Ramos (cell line): Measurements from ENCODE around the gene ZAP70.

ENCODE experiments used
- in situ Hi-C: fragments of 300-500 bp; cut with MboI; formaldehyde crosslinking; loops from one replicate; pipeline ENCODE4 v1.14.3; 2022; ENCODE audit warnings: low sequenced_read_pairs; ENCODE audit not compliant: unreplicated experiment

ZAP70 gene

DNA sequence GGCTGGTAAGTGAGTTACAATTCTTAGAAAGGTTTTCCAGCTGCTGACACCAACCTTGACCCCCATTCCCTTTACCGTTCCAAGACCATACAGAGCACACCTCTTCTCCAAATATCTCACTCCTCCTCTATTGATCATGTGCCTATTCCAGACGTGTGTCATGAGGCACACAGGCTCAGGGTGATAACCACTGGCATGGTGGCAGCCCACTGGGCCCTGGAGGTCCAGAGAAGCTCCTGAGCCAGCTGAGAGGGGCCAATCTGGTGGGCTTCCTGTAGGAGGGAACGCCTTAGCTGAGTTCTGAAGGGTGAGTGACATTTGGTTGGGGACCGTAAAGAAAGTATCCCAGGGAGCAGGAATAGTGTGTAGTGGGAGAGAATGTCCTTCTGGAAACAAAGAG is 28.3 kb downstream of the ZAP70 start:
- in situ Hi-C loops: no loop called here

DNA sequence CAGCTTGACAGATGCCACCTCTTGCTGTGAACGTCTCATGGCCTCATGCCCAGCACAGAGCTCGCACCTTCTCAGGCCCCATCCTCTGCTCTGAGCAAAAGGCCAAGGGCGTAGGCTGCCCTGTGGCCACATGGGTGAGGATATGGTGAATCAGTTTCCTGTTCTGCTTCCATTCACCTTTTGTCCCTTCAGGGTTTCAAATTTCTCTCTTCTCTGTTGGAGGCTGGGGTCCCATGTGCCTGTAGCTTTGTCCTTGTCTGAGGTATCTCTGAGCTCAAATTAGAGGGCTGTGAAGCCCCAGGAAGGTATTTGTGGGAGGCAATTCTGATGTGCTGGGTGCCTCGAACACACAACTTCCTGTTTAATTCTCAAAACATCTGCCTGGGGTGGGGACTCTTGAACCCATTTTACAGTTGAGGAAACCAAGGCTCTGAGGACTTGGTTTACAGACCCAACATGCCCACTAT is 29.0 kb downstream of the ZAP70 start:
- in situ Hi-C loops: no loop called here

- in situ Hi-C loops: no loop called here
These were observed 30.5 kb downstream of the ZAP70 start for GRCh38 chr2:97743913-97744312.

- in situ Hi-C loops: no loop called here
These were observed 32.2 kb downstream of the ZAP70 start for GRCh38 chr2:97745474-97746174.

DNA sequence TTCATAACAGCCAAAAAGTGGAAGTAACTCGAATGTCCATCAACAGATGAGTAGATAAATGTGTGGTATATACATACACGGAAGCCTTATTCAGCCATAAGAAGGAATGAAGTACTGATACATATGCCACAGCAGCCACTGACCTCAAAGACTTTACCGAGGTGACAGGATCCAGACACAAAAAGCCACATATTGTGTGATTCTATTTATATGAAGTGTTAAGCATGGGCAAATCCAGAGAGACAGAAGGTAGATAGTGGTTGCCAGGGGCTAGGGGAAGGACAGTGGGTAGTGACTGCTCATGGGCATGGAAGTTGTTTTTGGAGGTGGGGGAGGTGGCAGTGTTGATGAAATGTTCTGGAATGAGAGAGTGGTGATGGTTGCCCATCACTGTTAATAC is 33.9 kb downstream of the ZAP70 start:
- in situ Hi-C loops: no loop called here

DNA sequence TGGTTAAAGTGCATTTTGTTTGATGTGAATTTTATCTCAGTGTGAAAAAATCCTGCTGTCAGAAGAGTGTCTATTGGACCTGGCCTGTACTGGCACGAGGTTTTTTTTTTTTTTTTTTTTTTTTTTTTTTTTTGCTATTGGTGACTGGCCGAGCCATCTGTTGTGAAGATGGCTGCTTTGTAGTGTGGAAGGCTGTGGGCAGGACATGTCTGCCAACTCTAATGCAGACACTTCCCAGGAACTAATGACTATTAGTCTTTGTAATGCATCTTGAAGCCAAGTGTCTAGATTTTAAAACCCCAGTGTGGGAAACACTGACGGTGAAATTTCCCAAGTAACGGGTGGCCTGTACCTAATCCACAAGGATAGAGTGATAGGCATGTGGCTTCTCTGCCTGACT is 34.3 kb downstream of the ZAP70 start:
- in situ Hi-C loops: no loop called here

DNA sequence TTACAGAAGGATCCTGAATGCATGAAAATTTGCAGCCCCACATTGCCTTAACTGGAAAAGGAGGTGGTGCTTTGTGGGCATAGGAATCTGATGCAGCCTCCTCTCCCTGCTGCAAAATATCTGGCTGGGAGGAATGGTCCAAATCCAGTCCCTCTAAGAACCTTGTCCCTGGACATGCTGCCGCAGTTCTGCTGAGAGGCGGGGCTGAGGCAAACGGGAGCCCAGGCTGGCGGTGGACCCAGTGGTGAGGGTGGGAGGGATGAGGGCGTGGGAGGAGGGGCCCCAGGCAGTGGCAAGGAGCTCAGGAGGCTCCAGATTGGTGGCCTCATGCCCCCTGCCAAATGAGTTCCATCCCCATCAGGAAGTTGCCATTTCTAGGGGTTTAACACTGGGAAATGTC is 36.2 kb downstream of the ZAP70 start:
- in situ Hi-C loops: no loop called here

GRCh38 chr2:97750017-97750416 is 36.6 kb downstream of the ZAP70 start:
- in situ Hi-C loops: no loop called here

DNA sequence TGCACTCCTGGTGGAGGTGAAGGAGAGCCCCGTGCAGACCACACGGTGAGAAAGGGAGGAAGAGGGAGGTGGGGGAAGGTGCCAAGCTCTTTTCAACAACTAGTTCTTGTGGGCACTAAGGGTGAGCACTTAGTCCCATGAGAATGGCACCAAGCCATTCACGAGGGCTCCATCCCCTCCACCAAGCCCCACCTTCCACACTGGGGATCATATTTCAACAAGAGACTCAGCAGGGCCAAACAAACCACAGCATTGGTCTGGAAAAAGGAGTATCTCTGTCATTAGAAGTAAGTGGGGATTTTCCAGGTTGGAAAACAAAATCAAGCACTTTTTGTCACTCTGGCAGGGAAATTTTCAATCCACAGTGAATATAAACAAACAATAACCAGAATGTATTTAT is 38.4 kb downstream of the ZAP70 start:
- in situ Hi-C loops: no loop called here

- in situ Hi-C loops: no loop called here
These were observed 39.3 kb downstream of the ZAP70 start for GRCh38 chr2:97752342-97753334.

DNA sequence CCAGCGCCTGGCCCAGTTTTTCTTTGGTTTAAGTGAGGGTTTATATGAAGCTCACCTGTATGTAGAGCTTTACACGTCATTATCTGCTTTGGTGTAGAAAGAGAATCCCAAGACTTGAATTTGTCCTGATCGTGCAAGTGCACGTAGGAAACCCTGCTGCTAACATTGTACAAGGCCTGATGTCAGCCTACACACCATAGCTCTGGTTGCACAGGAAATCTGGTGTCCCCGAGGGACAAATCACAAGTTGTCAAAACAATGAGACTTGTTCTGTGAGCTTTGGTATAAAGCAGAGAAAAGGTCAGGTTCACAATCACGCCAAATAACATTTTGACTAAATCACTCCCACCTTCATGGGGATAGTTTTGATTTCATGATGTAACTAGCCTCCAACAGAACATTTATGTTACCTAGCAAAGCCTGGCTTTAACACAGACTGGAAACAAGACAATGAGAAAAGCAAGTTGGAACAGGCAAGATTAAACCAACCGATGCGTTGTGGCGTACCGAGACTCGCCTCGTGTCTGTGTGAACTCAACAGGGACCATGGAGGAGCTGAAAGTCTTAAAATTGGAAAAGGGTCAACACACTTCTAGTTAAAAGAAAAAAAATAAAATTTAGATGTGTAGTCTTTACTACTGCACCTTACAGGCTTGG is 41.4 kb downstream of the ZAP70 start:
- in situ Hi-C loops: no loop called here

GRCh38 chr2:97755491-97755890 is 42.1 kb downstream of the ZAP70 start:
- in situ Hi-C loops: no loop called here

GRCh38 chr2:97757062-97757461 is 43.7 kb downstream of the ZAP70 start:
- in situ Hi-C loops: no loop called here

DNA sequence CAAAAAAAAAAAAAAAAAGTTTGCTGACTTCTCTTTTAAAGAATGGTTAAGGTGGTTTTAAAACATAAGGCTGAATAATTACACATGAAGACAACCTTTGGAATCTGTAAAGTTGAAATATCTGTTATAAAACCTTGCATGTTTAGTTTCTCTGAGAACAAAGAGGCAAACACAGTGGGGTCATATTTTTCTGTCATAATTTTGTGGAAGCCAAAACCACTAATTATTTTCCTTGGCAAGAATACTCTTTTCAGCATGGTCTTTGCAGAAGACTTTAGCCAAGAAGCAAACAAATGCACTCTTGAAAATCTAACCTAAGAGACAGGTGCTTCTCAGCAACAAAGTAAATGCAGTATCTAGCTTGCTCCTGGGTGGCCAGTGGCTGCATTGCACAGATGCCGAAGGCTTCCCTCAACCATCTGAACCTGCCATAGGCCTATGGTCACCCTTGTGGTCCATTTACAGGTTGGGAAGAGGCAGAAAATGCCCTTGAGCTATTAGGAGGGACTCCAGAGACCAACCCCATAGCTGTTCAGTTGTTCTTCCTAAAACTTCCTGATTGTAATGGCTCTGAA is 44.8 kb downstream of the ZAP70 start:
- in situ Hi-C loops: no loop called here

DNA sequence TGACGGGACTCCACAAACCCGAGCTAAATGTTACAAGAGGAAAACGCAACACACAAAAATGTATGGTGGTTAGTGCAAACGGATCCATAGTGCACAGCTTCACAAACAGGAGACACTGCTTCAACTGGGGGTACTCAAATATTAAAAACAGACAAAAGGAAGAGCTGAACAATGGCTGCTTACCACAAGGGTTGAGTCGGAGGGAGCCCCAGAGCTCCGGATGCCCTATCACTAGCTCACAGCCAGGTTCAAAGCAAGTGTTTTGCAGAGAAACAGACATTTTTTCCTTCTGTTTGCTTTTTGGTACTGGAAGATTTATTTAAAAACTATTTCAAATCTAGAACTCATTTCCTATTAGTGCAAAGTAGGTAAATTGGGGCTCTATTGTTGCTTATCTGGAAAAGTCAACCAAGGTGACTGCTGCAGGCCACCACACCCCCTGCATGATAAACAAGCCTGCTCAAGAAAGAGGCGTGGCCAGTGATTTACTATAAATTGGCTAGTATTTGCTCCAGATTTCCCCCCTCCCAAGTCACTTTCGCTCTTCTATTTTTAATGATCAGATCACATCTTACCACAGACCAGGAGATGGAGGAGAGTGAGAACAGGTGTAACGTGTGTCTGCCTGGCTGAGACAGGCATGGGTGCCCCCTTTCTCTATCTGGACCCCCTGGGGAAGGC is 46.5 kb downstream of the ZAP70 start:
- in situ Hi-C loops: no loop called here

DNA sequence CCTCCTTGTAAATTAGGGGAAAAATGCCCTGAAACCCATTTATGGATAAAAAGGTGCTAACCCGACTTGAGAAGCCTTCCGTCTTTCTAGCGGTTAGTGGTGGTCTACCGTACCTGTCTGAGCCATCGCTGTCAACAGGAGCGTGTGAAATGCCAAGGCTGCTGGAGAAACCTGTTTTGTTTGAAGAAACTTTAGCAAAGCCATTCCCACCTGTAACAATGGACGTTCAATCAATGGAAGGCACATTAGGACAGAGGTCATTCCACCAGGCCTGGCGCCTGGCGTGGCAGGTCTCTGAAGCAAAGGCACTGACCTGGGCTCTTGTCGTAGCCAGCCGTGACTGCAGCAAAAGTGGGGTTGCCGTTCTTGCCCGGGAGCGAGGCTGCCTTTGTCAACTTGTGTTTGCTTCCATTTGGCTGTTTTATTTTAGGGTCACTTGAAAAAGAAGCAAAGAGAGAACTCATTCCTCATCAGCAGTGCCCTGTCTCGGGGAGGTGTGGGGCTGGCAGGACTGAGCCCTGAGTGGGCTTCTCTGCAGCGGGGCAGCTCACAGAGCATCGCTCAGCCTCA is 47.2 kb downstream of the ZAP70 start:
- in situ Hi-C loops: no loop called here

DNA sequence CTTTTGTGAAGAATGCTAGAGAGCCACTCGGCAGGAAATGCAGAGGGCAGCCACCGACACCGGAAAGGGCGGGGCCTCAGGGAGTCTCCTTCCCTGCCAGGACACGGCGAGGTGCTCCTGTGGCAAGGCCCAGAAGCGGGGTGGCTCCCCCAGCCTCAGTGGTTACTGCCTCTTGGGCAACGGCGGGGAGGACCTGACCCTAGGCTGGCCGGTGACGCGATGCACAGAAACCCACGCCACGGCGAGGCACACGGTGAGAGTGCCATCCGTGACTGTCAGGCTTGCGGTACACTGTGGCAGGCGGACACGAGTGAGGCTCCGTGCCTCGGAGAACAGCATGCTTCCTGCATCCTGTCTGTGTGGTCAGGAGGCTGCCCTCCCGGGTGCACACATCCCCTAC is 47.8 kb downstream of the ZAP70 start:
- in situ Hi-C loops: no loop called here

- in situ Hi-C loops: no loop called here
These were observed 49.9 kb downstream of the ZAP70 start for GRCh38 chr2:97763176-97763845.
